LNCaP clone FGC (cell line): ENCODE results near the gene NOC2L.

Experiments used
- DNase-seq: peaks from one replicate; pipeline ENCODE4 v3.0.0-alpha.2; 2011; ENCODE audit warnings: low read depth
- H3K4me3 ChIP-seq: 2 replicates; pipeline ENCODE4 v1.5.1; 2011; ENCODE audit warnings: mild to moderate bottlenecking, low read depth, low read length, control low read depth
- TF ChIP-seq, protein P1 (sequence below): IDR thresholded peaks from 2 replicates; pipeline ENCODE4 v1.5.1; 2012; ENCODE audit warnings: mild to moderate bottlenecking; ENCODE audit not compliant: control insufficient read depth, insufficient read depth; ENCODE audit errors: extremely low read depth

The NOC2L gene

DNA sequence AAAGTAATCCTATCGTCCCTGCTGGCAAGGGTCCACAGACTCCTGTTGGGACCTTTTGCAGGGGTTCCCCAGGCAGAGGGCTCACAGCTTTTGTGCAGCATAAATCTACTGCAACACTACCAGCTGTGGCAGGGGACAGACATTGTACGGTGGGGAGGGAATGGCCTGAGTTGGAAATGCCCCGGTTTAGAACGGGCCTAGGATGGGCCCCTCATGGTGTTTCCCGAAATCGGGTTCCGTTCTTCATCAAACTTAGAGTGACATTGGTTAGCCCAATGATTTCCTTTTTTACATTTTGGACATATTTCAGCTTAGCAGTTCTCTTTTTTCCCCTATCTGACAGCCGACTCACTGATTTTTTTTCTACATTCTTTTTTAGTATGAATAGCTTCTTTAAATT is 61.8 kb downstream of the NOC2L start:
- DNase-seq, result no peak
- TF ChIP-seq, protein P1, sequence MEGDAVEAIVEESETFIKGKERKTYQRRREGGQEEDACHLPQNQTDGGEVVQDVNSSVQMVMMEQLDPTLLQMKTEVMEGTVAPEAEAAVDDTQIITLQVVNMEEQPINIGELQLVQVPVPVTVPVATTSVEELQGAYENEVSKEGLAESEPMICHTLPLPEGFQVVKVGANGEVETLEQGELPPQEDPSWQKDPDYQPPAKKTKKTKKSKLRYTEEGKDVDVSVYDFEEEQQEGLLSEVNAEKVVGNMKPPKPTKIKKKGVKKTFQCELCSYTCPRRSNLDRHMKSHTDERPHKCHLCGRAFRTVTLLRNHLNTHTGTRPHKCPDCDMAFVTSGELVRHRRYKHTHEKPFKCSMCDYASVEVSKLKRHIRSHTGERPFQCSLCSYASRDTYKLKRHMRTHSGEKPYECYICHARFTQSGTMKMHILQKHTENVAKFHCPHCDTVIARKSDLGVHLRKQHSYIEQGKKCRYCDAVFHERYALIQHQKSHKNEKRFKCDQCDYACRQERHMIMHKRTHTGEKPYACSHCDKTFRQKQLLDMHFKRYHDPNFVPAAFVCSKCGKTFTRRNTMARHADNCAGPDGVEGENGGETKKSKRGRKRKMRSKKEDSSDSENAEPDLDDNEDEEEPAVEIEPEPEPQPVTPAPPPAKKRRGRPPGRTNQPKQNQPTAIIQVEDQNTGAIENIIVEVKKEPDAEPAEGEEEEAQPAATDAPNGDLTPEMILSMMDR, result no peak
- no peak overlapping the region for H3K4me3 ChIP-seq
